ENCODE data around the gene BCKDHB.

Gene BCKDHB

GRCh38 chr6:80329496-80329895, 223.0 kb downstream of the BCKDHB start:
- H3K4me3 ChIP-seq (ENCODE audit: low read depth, low read length): no peak overlapping the region
- DNase-seq (ENCODE audit: low read depth): no peak
- TF ChIP-seq CTCF (conservative IDR thresholded peaks at IDR 0.05; ENCODE audit: low read depth, low read length): no peak

- TF ChIP-seq CTCF (conservative IDR thresholded peaks at IDR 0.05; ENCODE audit: low read depth, low read length): no peak
- no peak overlapping the region for H3K4me3 ChIP-seq (ENCODE audit: low read depth, low read length)
- no peak for DNase-seq (ENCODE audit: low read depth)
Measured at GRCh38 chr6:80330961-80331360, 224.5 kb downstream of the BCKDHB start.

- TF ChIP-seq CTCF (conservative IDR thresholded peaks at IDR 0.05; ENCODE audit: low read depth, low read length): no peak
- no peak for DNase-seq (ENCODE audit: low read depth)
- no peak overlapping the region for H3K4me3 ChIP-seq (ENCODE audit: low read depth, low read length)
Measured at GRCh38 chr6:80331522-80331921, 225.1 kb downstream of the BCKDHB start.

- no peak overlapping the region for H3K4me3 ChIP-seq (ENCODE audit: low read depth, low read length)
- no peak for TF ChIP-seq CTCF (conservative IDR thresholded peaks at IDR 0.05; ENCODE audit: low read depth, low read length)
- no peak for DNase-seq (ENCODE audit: low read depth)
Measured at GRCh38 chr6:80331974-80332373, 225.5 kb downstream of the BCKDHB start.

- no peak overlapping the region for H3K4me3 ChIP-seq (ENCODE audit: low read depth, low read length)
- no peak for DNase-seq (ENCODE audit: low read depth)
- no peak for TF ChIP-seq CTCF (conservative IDR thresholded peaks at IDR 0.05; ENCODE audit: low read depth, low read length)
Measured at GRCh38 chr6:80333342-80333741, 226.9 kb downstream of the BCKDHB start.

- peak; percentile 35 for DNase-seq (ENCODE audit: low read depth)
- peak overlapping the region; percentile 41 for H3K4me3 ChIP-seq (ENCODE audit: low read depth, low read length)
- no peak for TF ChIP-seq CTCF (conservative IDR thresholded peaks at IDR 0.05; ENCODE audit: low read depth, low read length)
Measured at GRCh38 chr6:80335121-80335531, 228.7 kb downstream of the BCKDHB start.

- H3K4me3 ChIP-seq (ENCODE audit: low read depth, low read length): no peak overlapping the region
- no peak for DNase-seq (ENCODE audit: low read depth)
- no peak for TF ChIP-seq CTCF (conservative IDR thresholded peaks at IDR 0.05; ENCODE audit: low read depth, low read length)
Measured at GRCh38 chr6:80336911-80337310, 230.4 kb downstream of the BCKDHB start.
